GM12878 (cell line): ENCODE results near the gene RMDN3. TPM values are rescaled to one million over a fixed set of nuclear protein-coding genes. Genes with fewer than 3 reads are reported as not detected.

ENCODE experiments used
- ATAC-seq: fragments of 200-7000 bp; cut with Tn5 transposase; 3 replicates; pipeline ENCODE4 v1.9.1; 2020; ENCODE audit warnings: mild to moderate bottlenecking, moderate library complexity
- BruUV-seq: library from RNA; stranded (reverse); fragments of 400-500 nt; replicated peaks from 2 replicates; lab custom pipeline; 2021; lab: Mats Ljungman, UMichigan
- CTCF ChIA-PET: fragments of 300-600 bp; sonication (Branson Sonifier 250); formaldehyde crosslinking; extraction: SDS; loops from one replicate; lab custom pipeline; 2021; ENCODE audit warnings: inconsistent platforms; lab: Yijun Ruan, JAX
- POLR2A ChIA-PET: fragments of 350-600 bp; formaldehyde crosslinking; extraction: SDS; loops from one replicate; lab custom pipeline; 2021; ENCODE audit warnings: inconsistent platforms; lab: Charles Lee
- RAD21 ChIA-PET: fragments of 300-600 bp; sonication (Branson Sonifier 250); formaldehyde crosslinking; loops from one replicate; lab custom pipeline; 2023; ENCODE audit warnings: antibody characterized with exemption; ENCODE audit not compliant: unreplicated experiment; lab: Charles Lee
- SMC1A ChIA-PET: fragments of 300-600 bp; sonication (Branson Sonifier 250); formaldehyde crosslinking; loops from one replicate; lab custom pipeline; 2023; ENCODE audit not compliant: unreplicated experiment, uncharacterized antibody; lab: Charles Lee
- DNase-seq: peaks from one replicate; pipeline ENCODE4 v3.0.0-alpha.2; 2011; ENCODE audit warnings: low read depth, low spot score
- FAIRE-seq: peaks from 3 replicates; lab custom pipeline; 2011; peaks lifted over from hg19 to GRCh38; lab: Jason Lieb, UNC
- H2AFZ ChIP-seq: 2 replicates; pipeline ENCODE4 v1.6.0; 2011; ENCODE audit warnings: low read depth, low read length, control low read depth; ENCODE audit not compliant: control insufficient read depth
- H3K27ac ChIP-seq: 2 replicates; pipeline ENCODE4 v1.5.1; 2011; ENCODE audit warnings: control low read depth; ENCODE audit not compliant: control insufficient read depth, insufficient read depth
- H3K27me3 ChIP-seq, 2 experiments: replicated peaks in 1 of 2; 2 replicates each; pipeline versions ENCODE4 v1.6.0 to v1.6.1; 2011; ENCODE audit warnings: low read length in 1 of 2; ENCODE audit not compliant: control insufficient read depth in 2 of 2, insufficient read depth in 2 of 2
- H3K36me3 ChIP-seq, 2 experiments: 2 replicates each; pipeline ENCODE4 v1.5.1; 2011; ENCODE audit warnings: low read length in 1 of 2; ENCODE audit not compliant: control insufficient read depth in 2 of 2, insufficient read depth in 2 of 2
- H3K4me1 ChIP-seq: 2 replicates; pipeline ENCODE4 v1.6.1; 2011; ENCODE audit warnings: mild to moderate bottlenecking, low read length, moderate library complexity, mixed read lengths; ENCODE audit not compliant: control insufficient read depth, insufficient read depth
- H3K4me2 ChIP-seq: 2 replicates; pipeline ENCODE4 v1.6.0; 2011; ENCODE audit warnings: control low read depth; ENCODE audit not compliant: control insufficient read depth, insufficient read depth
- H3K4me3 ChIP-seq: fragments of 200-600 bp; sonication (generic); 2 replicates; pipeline ENCODE4 v1.5.1; 2016
- H3K79me2 ChIP-seq: 2 replicates; pipeline ENCODE4 v1.6.0; 2011; ENCODE audit warnings: low read length; ENCODE audit not compliant: control insufficient read depth, insufficient read depth
- H3K9ac ChIP-seq: 2 replicates; pipeline ENCODE4 v1.8.0; 2011; ENCODE audit warnings: low read length, control low read depth, mixed read lengths; ENCODE audit not compliant: control insufficient read depth, insufficient read depth
- H3K9me3 ChIP-seq: replicated peaks from 3 replicates; pipeline ENCODE4 v1.5.1; 2011; ENCODE audit warnings: mild to moderate bottlenecking, low read length; ENCODE audit not compliant: control insufficient read depth, insufficient read depth
- H4K20me1 ChIP-seq: 2 replicates; pipeline ENCODE4 v1.6.0; 2011; ENCODE audit not compliant: control insufficient read depth, insufficient read depth
- BACH1 ChIP-seq: fragments of 450-650 bp; IDR thresholded peaks from 2 replicates; pipeline ENCODE4 v1.6.1; 2017; ENCODE audit warnings: mild to moderate bottlenecking, borderline replicate concordance
- FOXM1 ChIP-seq: IDR thresholded peaks from 2 replicates; pipeline ENCODE4 v1.6.1; 2012; ENCODE audit warnings: low read depth, mild to moderate bottlenecking, inconsistent platforms, low read length, moderate library complexity
- IRF4 ChIP-seq: IDR thresholded peaks from 2 replicates; pipeline ENCODE4 v1.6.1; 2011; ENCODE audit warnings: low read depth, low read length
- PAX5 ChIP-seq: IDR thresholded peaks from 2 replicates; pipeline ENCODE4 v1.6.1; 2011; ENCODE audit warnings: low read depth, low read length, borderline replicate concordance
- PAX8 ChIP-seq: fragments of 450-650 bp; IDR thresholded peaks from 2 replicates; pipeline ENCODE4 v1.6.1; 2017; ENCODE audit warnings: mild to moderate bottlenecking, moderate library complexity
- RUNX3 ChIP-seq: IDR thresholded peaks from 2 replicates; pipeline ENCODE4 v1.6.1; 2012; ENCODE audit warnings: low read length, inconsistent platforms
- SPI1 ChIP-seq: IDR thresholded peaks from 2 replicates; pipeline ENCODE4 v1.6.1; 2011; ENCODE audit warnings: low read depth, mild to moderate bottlenecking, low read length, moderate library complexity, borderline replicate concordance; ENCODE audit not compliant: insufficient read depth
- ZNF24 ChIP-seq: fragments of 450-650 bp; IDR thresholded peaks from 2 replicates; pipeline ENCODE4 v1.6.1; 2017; ENCODE audit warnings: antibody characterized with exemption, mild to moderate bottlenecking
- WGBS: methylation state at CpG from one replicate; pipeline ENCODE4 v1.1.6; 2016; ENCODE audit warnings: low lambda C conversion rate; ENCODE audit not compliant: insufficient replicate concordance, insufficient coverage; ENCODE audit errors: missing lambda C conversion rate; 5-methylcytosine and 5-hydroxymethylcytosine counted together
- in situ Hi-C: fragments of 300-500 bp; cut with MboI; formaldehyde crosslinking; loops from 9 replicates; pipeline ENCODE4 v1.14.3; 2018; ENCODE audit warnings: mixed read lengths
- intact Hi-C: fragments of 100-400 bp; cut with micrococcal nuclease; formaldehyde crosslinking; loops from one replicate; pipeline ENCODE4 v1.14.2; 2022; ENCODE audit not compliant: unreplicated experiment
- polyA plus RNA-seq, 11 experiments: library from polyadenylated mRNA; depleted of rRNA in 4 of 11; unstranded in 6 of 11; stranded (reverse) in 5 of 11; fragments of >200 nt; fragmentation: Nextera tagmentation in 4 of 11; fragmentation: Illumina TruSeq in 1 of 11; extraction: Ambion mirVana in 4 of 11; extraction: Trizol in 1 of 11; gene quantifications; 1 replicate in 1 of 11; 2 replicates in 10 of 11; pipeline versions ENCODE4 v1.2.1 to v1.2.3, GENCODE V29; 2011 to 2016; ENCODE audit warnings: inconsistent platforms in 2 of 11, missing spikeins in 2 of 11, low read depth in 1 of 11
- total RNA-seq, 4 experiments: library from RNA; depleted of rRNA in 3 of 4; stranded (reverse); fragments of >200 nt in 3 of 4; fragmentation: Illumina TruSeq in 1 of 4; extraction: Trizol in 1 of 4; gene quantifications; 2 replicates each; pipeline versions ENCODE4 v1.2.1 to v1.2.3, GENCODE V29; 2013 to 2021
- TF ChIP-seq, protein P1 (sequence below): IDR thresholded peaks from 2 replicates; pipeline ENCODE4 v1.6.1; 2011; ENCODE audit warnings: low read depth, low read length, improper control_type of control experiment, borderline replicate concordance

RMDN3 gene
- total and polyA plus RNA-seq, 10 of the 15 experiments (the other 5 are each of a cell fraction or from before 2014, with no cell fraction given), result 5.7 to 44.4 (median 20.3) TPM

DNA sequence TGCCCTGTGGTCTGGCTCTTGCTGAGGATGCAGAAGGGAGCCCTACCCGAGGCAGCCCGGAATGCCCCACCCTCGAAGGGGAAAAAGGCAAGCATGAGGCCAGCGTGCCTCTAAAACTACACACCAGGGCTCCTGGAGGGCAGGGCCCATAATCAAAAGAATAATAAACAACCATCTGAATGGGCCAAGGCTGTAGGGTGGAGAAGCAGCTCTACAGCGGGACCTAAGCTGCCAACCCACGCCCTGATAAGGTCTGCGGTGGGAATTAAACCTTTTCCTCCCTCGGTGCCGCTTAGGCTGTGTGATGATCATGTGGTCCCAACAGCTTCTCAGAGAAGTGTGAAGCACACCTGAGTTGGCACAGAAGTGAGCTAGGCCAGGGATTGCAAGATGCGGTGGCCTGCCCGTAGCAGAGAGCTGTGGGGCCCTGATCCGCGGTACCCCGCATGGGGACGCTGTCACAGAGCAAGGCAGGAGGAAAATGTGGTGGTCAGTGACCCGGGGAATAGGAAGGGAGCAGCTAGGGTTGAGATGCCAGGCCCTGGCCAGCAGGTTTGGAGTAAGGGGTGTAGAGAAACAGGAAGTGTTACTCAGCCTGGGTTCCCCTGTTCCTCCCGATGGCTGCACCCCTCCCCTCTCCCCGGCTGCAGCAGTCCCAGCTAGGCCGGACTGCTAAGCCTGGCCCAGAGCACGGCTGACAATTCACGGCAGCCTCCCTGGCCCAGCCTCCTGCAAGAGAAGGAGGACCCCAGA is 13.6 kb upstream of the RMDN3 start:
- intact Hi-C loops (no loop called here), in situ Hi-C loops (no loop called here)
- Histone ChIP-seq H3K9ac (peak overlapping the region; percentile 41), H3K27me3 (no peaks in the 10 kb centered on the region), H3K27ac (peak overlapping the region; percentile 65), H3K4me2 (peak overlapping the region; percentile 52), H4K20me1 (no peaks in the 10 kb centered on the region), H3K36me3 (peaks cover 0 to 3% of the 10 kb centered on the region in 2 experiments; a peak in 2 of 4 replicates), H3K9me3 (no peaks in the 10 kb centered on the region), H3K4me1 (peaks cover 32% of the 10 kb centered on the region), H3K79me2 (no peaks in the 10 kb centered on the region), H2AFZ (no peak overlapping the region), H3K4me3 (no peak overlapping the region)
- 62% methylated on average over 21 of the region's 21 CpGs for WGBS
- ChIA-PET RAD21 (interaction anchor here (0.7 to 3.3 kb wide), 4 partner anchors 13 to 126 kb away, joined by 3 to 11 read pairs (median 4); partner anchors contain the start of gene VPS18), CTCF (interaction anchor here (0.7 to 3.1 kb wide), 7 partner anchors 14 to 249 kb away, joined by 3 to 17 read pairs (median 4); no protein-coding TSS in a partner anchor), POLR2A (interaction anchor here (0.6 to 2.7 kb wide), 3 partner anchors 12 to 75 kb away, joined by 4 to 9 read pairs (median 8); partner anchors contain the start of gene RAD51), SMC1A (interaction anchor here (0.8 to 1.5 kb wide), 4 partner anchors 14 to 91 kb away, joined by 3 to 6 read pairs (median 4); partner anchors contain the start of gene RAD51)
- TF ChIP-seq ZNF24, result no peak
- TF ChIP-seq RUNX3, result peak; percentile 18; the same call in 1 of the 2 replicates
- peak; percentile 56 for TF ChIP-seq SPI1
- no peak for TF ChIP-seq BACH1
- TF ChIP-seq, protein P1, sequence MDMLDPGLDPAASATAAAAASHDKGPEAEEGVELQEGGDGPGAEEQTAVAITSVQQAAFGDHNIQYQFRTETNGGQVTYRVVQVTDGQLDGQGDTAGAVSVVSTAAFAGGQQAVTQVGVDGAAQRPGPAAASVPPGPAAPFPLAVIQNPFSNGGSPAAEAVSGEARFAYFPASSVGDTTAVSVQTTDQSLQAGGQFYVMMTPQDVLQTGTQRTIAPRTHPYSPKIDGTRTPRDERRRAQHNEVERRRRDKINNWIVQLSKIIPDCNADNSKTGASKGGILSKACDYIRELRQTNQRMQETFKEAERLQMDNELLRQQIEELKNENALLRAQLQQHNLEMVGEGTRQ, result no peak
- TF ChIP-seq PAX5, result no peak
- no peak for TF ChIP-seq FOXM1
- no peak for TF ChIP-seq PAX8
- TF ChIP-seq IRF4, result no peak
- DNase-seq, result no peak
- ATAC-seq, result no peak
- BruUV-seq, result no TSS peak
- no peak for FAIRE-seq
